Lung (tissue), 12 donors: ENCODE measurements around the gene DFFA. TPM values are rescaled to one million over a fixed set of nuclear protein-coding genes. Genes with fewer than 3 reads are reported as not detected.

ENCODE experiments used
- ATAC-seq: fragments of 200-7000 bp; cut with Tn5 transposase; one replicate; pipeline ENCODE4 v1.9.1; 2020; ENCODE audit warnings: moderate number of reproducible peaks; ENCODE audit not compliant: insufficient read depth, low FRiP score
- DNase-seq, 3 donors: peaks; one replicate each; pipeline ENCODE4 v3.0.0-alpha.2; 2013 to 2017
- H3K27ac ChIP-seq, 2 donors: one replicate each; pipeline ENCODE4 v1.5.1; 2013; ENCODE audit warnings: mild to moderate bottlenecking in 2 of 2, moderate library complexity in 2 of 2, control low read depth in 1 of 2, inconsistent platforms in 1 of 2, low read depth in 1 of 2, low read length in 1 of 2
- H3K27me3 ChIP-seq, 3 donors: one replicate each; pipeline ENCODE4 v1.5.1; 2013; ENCODE audit warnings: low read length in 2 of 3; ENCODE audit not compliant: control insufficient read depth in 3 of 3, insufficient read depth in 3 of 3
- H3K36me3 ChIP-seq, 4 donors: one replicate each; pipeline ENCODE4 v1.5.1; 2013; ENCODE audit warnings: low read length in 4 of 4, mild to moderate bottlenecking in 1 of 4, moderate library complexity in 1 of 4; ENCODE audit not compliant: control insufficient read depth in 4 of 4, insufficient read depth in 4 of 4
- H3K4me1 ChIP-seq, 5 donors: one replicate each; pipeline ENCODE4 v1.5.1; 2013; ENCODE audit warnings: low read length in 5 of 5, mild to moderate bottlenecking in 2 of 5, moderate library complexity in 1 of 5; ENCODE audit not compliant: control insufficient read depth in 5 of 5, insufficient read depth in 5 of 5
- H3K4me3 ChIP-seq: one replicate; pipeline ENCODE4 v1.5.1; 2013; ENCODE audit warnings: mild to moderate bottlenecking, control low read depth, moderate library complexity
- H3K9ac ChIP-seq, 2 donors: one replicate each; pipeline ENCODE4 v1.5.1; 2013; ENCODE audit warnings: low read length in 2 of 2, control low read depth in 1 of 2; ENCODE audit not compliant: insufficient read depth in 1 of 2
- H3K9me3 ChIP-seq, 4 donors: one replicate each; pipeline ENCODE4 v1.5.1; 2013; ENCODE audit warnings: low read length in 3 of 4, mild to moderate bottlenecking in 1 of 4, moderate library complexity in 1 of 4; ENCODE audit not compliant: control insufficient read depth in 4 of 4, insufficient read depth in 3 of 4
- CTCF ChIP-seq: IDR thresholded peaks from 2 replicates; pipeline ENCODE4 v1.5.1; 2012; ENCODE audit warnings: mild to moderate bottlenecking; ENCODE audit errors: control extremely low read depth, extremely low read depth
- WGBS, 2 donors: extraction: QIAGEN DNeasy Blood & Tissue Kit; methylation state at CpG; one replicate each; pipeline ENCODE4 v1.1.7; 2013; 5-methylcytosine and 5-hydroxymethylcytosine counted together
- polyA plus RNA-seq, 2 donors: library from polyadenylated mRNA; stranded (reverse); fragments of 200-250 nt; gene quantifications; one replicate each; pipeline ENCODE4 v1.2.1, GENCODE V29; 2013
- total RNA-seq, 2 donors: library from RNA; depleted of rRNA in 1 of 2; stranded (reverse); fragments of >200 nt in 1 of 2; gene quantifications; one replicate each; pipeline ENCODE4 v1.2.1, GENCODE V29; 2014 to 2021
- donor health status: control.
- donor health status: control.
- donor health status: Bipolar disorder and iron deficiency.
- donor health status: healthy.
- donor health status: DM: yes; HTN: yes; CAD: no.

Gene DFFA
- total and polyA plus RNA-seq, 4 donors: 13.8 to 37.4 (median 27.1) TPM

- H3K27ac ChIP-seq: peak overlapping the region in 1 of 2 donors; percentile 27
- no peak for TF ChIP-seq CTCF
- no peak for DNase-seq
- 91 to 92% methylated on average over 5 of the region's 5 CpGs for WGBS, 2 donors
- H3K4me3 ChIP-seq: no peak overlapping the region
- no peaks in the 10 kb centered on the region for H3K27me3 ChIP-seq
- H3K9me3 ChIP-seq: no peaks in the 10 kb centered on the region
- ATAC-seq: no peak
- no peak overlapping the region for H3K9ac ChIP-seq
- H3K36me3 ChIP-seq: no peaks in the 10 kb centered on the region
- H3K4me1 ChIP-seq: peaks cover 8 to 20% (median 15%) of the 10 kb centered on the region in 5 donors
Measured at GRCh38 chr1:10513199-10513598, 40.9 kb upstream of the DFFA start.

GRCh38 chr1:10511494-10511885 is 39.2 kb upstream of the DFFA start:
- Histone ChIP-seq H3K4me1 (peaks cover 3 to 20% (median 13%) of the 10 kb centered on the region in 5 donors), H3K27me3 (no peaks in the 10 kb centered on the region), H3K4me3 (no peak overlapping the region), H3K36me3 (no peaks in the 10 kb centered on the region), H3K9me3 (no peaks in the 10 kb centered on the region), H3K27ac (peak overlapping the region in 1 of 2 donors; percentile 87), H3K9ac (no peak overlapping the region)
- DNase-seq: no peak
- TF ChIP-seq CTCF: no peak
- ATAC-seq: no peak
- 61 to 63% methylated on average over 3 of the region's 3 CpGs for WGBS, 2 donors

GRCh38 chr1:10510520-10511493 is 38.5 kb upstream of the DFFA start:
- Histone ChIP-seq H3K4me3 (no peak overlapping the region), H3K27ac (peak overlapping the region in 1 of 2 donors; percentile 87), H3K36me3 (no peaks in the 10 kb centered on the region), H3K9me3 (no peaks in the 10 kb centered on the region), H3K27me3 (no peaks in the 10 kb centered on the region), H3K9ac (no peak overlapping the region), H3K4me1 (peaks cover 3 to 20% (median 13%) of the 10 kb centered on the region in 5 donors)
- peak; percentile 63 for ATAC-seq
- no peak for TF ChIP-seq CTCF
- no peak for DNase-seq
- WGBS, 2 donors: 23 to 25% methylated on average over 12 of the region's 12 CpGs
